Endothelial cell of umbilical vein (primary cell): ENCODE data around the gene IGF2BP1. TPM values are rescaled to one million over a fixed set of nuclear protein-coding genes. Genes with fewer than 3 reads are reported as not detected.
"Not testable (repeated sequence)": the region's sequence is repeated elsewhere in the genome, so short reads cannot be mapped to it uniquely, and the experiment has no call there.

Source experiments
- BruUV-seq: library from RNA; stranded (reverse); fragments of 400-500 nt; replicated peaks from 2 replicates; lab custom pipeline; 2021; lab: Mats Ljungman, UMichigan
- CTCF ChIA-PET: fragments of 300-600, 350-600 bp; sonication (Branson Sonifier 250); formaldehyde crosslinking; loops from one replicate; lab custom pipeline; 2021; ENCODE audit warnings: antibody characterized with exemption, inconsistent platforms; lab: Charles Lee
- POLR2A ChIA-PET: fragments of 300-600, 350-600 bp; sonication (Branson Sonifier 250); formaldehyde crosslinking; loops from one replicate; lab custom pipeline; 2021; ENCODE audit warnings: antibody characterized with exemption, inconsistent platforms; lab: Charles Lee
- DNase-seq: peaks from one replicate; pipeline ENCODE4 v3.0.0-alpha.2; 2011; ENCODE audit warnings: low read depth, low spot score
- FAIRE-seq: peaks from 2 replicates; lab custom pipeline; 2011; peaks lifted over from hg19 to GRCh38; lab: Jason Lieb, UNC
- H2AFZ ChIP-seq: 2 replicates; pipeline ENCODE4 v1.6.0; 2012; ENCODE audit warnings: low read depth, low read length, control low read depth, inconsistent platforms
- H3K27ac ChIP-seq: 2 replicates; pipeline ENCODE4 v1.5.1; 2011; ENCODE audit warnings: low read depth, mild to moderate bottlenecking, control low read depth, low read length, moderate library complexity; ENCODE audit not compliant: insufficient read depth
- H3K27me3 ChIP-seq, 2 experiments: 2 replicates each; pipeline versions ENCODE4 v1.6.0 to v1.6.1; 2011; ENCODE audit warnings: low read length in 2 of 2, mixed read lengths in 1 of 2; ENCODE audit not compliant: control insufficient read depth in 2 of 2, insufficient read depth in 2 of 2
- H3K36me3 ChIP-seq, 2 experiments: 2 replicates in 1 of 2; 3 replicates in 1 of 2; pipeline ENCODE4 v1.5.1; 2011; ENCODE audit warnings: low read length in 2 of 2, mild to moderate bottlenecking in 1 of 2, moderate library complexity in 1 of 2; ENCODE audit not compliant: control insufficient read depth in 2 of 2, insufficient read depth in 2 of 2; ENCODE audit errors: extremely low read depth in 1 of 2
- H3K4me1 ChIP-seq: 3 replicates; pipeline ENCODE4 v1.5.1; 2011; ENCODE audit warnings: mild to moderate bottlenecking, low read length; ENCODE audit not compliant: control insufficient read depth, insufficient read depth; ENCODE audit errors: extremely low read depth
- H3K4me2 ChIP-seq: 2 replicates; pipeline ENCODE4 v1.6.1; 2011; ENCODE audit warnings: low read length, control low read depth, mixed read lengths; ENCODE audit not compliant: insufficient read depth
- H3K4me3 ChIP-seq, 3 experiments: fragments of 200-600 bp in 1 of 3; sonication (generic), shearing (Covaris generic) in 1 of 3; replicated peaks in 1 of 3; 2 replicates each; pipeline ENCODE4 v1.5.1; 2011 to 2016; ENCODE audit warnings: control low read depth in 3 of 3, low read length in 3 of 3, mild to moderate bottlenecking in 2 of 3, inconsistent platforms in 1 of 3, low read depth in 1 of 3, moderate library complexity in 1 of 3; ENCODE audit not compliant: insufficient read depth in 1 of 3
- H3K79me2 ChIP-seq: 2 replicates; pipeline ENCODE4 v1.6.0; 2012; ENCODE audit warnings: low read length, inconsistent platforms; ENCODE audit not compliant: control insufficient read depth, insufficient read depth
- H3K9ac ChIP-seq: replicated peaks from 2 replicates; pipeline ENCODE3; 2011; ENCODE audit warnings: low read length, control low read depth; ENCODE audit not compliant: insufficient read depth; ENCODE audit errors: extremely low read depth
- H3K9me1 ChIP-seq: replicated peaks from 3 replicates; pipeline ENCODE4 v1.6.0; 2011; ENCODE audit warnings: mild to moderate bottlenecking, low read length; ENCODE audit not compliant: control insufficient read depth, insufficient read depth; ENCODE audit errors: extremely low read depth
- H3K9me3 ChIP-seq: replicated peaks from 2 replicates; pipeline ENCODE4 v1.5.1; 2012; ENCODE audit warnings: low read length, inconsistent platforms; ENCODE audit not compliant: control insufficient read depth, insufficient read depth
- H4K20me1 ChIP-seq: replicated peaks from 2 replicates; pipeline ENCODE3; 2011; ENCODE audit warnings: mild to moderate bottlenecking, low read length; ENCODE audit not compliant: control insufficient read depth, insufficient read depth; ENCODE audit errors: extremely low read depth
- CTCF ChIP-seq, 2 donors: IDR thresholded peaks; 1 replicate in 1 of 2; 2 replicates in 1 of 2; pipeline ENCODE4 v1.5.1; 2011; ENCODE audit warnings: low read length in 2 of 2, mild to moderate bottlenecking in 2 of 2, moderate library complexity in 2 of 2, control low read depth in 1 of 2, inconsistent platforms in 1 of 2, low read depth in 1 of 2; ENCODE audit not compliant: insufficient read depth in 1 of 2; ENCODE audit errors: extremely low read depth in 1 of 2
- EZH2 ChIP-seq: IDR thresholded peaks from 2 replicates; pipeline ENCODE4 v1.6.1; 2012; ENCODE audit warnings: borderline replicate concordance, low read depth, mild to moderate bottlenecking, moderate library complexity, low read length, inconsistent platforms; ENCODE audit not compliant: severe bottlenecking
- FOS ChIP-seq: IDR thresholded peaks from 2 replicates; pipeline ENCODE4 v1.6.1; 2011; ENCODE audit warnings: mild to moderate bottlenecking, low read length, moderate library complexity, borderline replicate concordance; ENCODE audit not compliant: insufficient read depth
- GATA2 ChIP-seq: IDR thresholded peaks from 2 replicates; pipeline ENCODE4 v1.7.0; 2011; ENCODE audit warnings: low read depth, mild to moderate bottlenecking, moderate library complexity, mixed read lengths, low read length; ENCODE audit not compliant: insufficient read length, insufficient read depth
- JUN ChIP-seq: IDR thresholded peaks from 2 replicates; pipeline ENCODE4 v1.6.1; 2011; ENCODE audit warnings: borderline replicate concordance, low read depth; ENCODE audit not compliant: insufficient read length, insufficient read depth
- MAX ChIP-seq: IDR thresholded peaks from 2 replicates; pipeline ENCODE4 v1.6.1; 2011; ENCODE audit not compliant: insufficient read depth, insufficient read length
- MYC ChIP-seq: IDR thresholded peaks from one replicate; pipeline ENCODE4 v1.6.1; 2011; ENCODE audit warnings: mild to moderate bottlenecking, low read depth, low read length
- POLR2A ChIP-seq: IDR thresholded peaks from 2 replicates; pipeline ENCODE4 v1.6.1; 2012; ENCODE audit warnings: low read depth, mild to moderate bottlenecking, control low read depth, low read length
- POLR2AphosphoS5 ChIP-seq: IDR thresholded peaks from 2 replicates; pipeline ENCODE4 v1.6.1; 2012; ENCODE audit warnings: low read depth, mild to moderate bottlenecking, control low read depth, low read length, moderate library complexity; ENCODE audit not compliant: insufficient read depth
- dilution Hi-C: fragments of 300-500 bp; cut with MboI; formaldehyde crosslinking; loops from one replicate; pipeline ENCODE4 v1.15.0; 2019; ENCODE audit warnings: low sequenced_read_pairs; ENCODE audit not compliant: extremely low pct_ligation_motif_present
- intact Hi-C: fragments of 100-400 bp; cut with micrococcal nuclease; formaldehyde crosslinking; loops from one replicate; pipeline ENCODE4 v1.10.0; 2022
- polyA plus RNA-seq, 4 experiments: library from polyadenylated mRNA; depleted of rRNA in 3 of 4; stranded (reverse) in 3 of 4; unstranded in 1 of 4; fragments of >200 nt; gene quantifications; 2 replicates each; pipeline versions ENCODE4 v1.2.1 to v1.2.3, GENCODE V29; 2011 to 2012; ENCODE audit warnings: missing spikeins in 1 of 4
- total RNA-seq: library from RNA; stranded (reverse); gene quantifications from 2 replicates; pipeline ENCODE4 v1.2.3, GENCODE V29; 2021

Gene IGF2BP1
- total and polyA plus RNA-seq, 2 donors (not counting 3 experiments of a cell fraction or from before 2014, with no cell fraction given) = 9.5 to 99.5 TPM

- DNase-seq (no peak), FAIRE-seq (no peak)
- Histone ChIP-seq H3K9ac (no peak overlapping the region), H3K9me3 (no peaks in the 10 kb centered on the region), H2AFZ (no peak overlapping the region), H3K79me2 (no peaks in the 10 kb centered on the region), H3K27me3 (peaks cover 0 to 6% of the 10 kb centered on the region in 2 experiments), H3K4me3 (no peak overlapping the region), H3K27ac (no peak overlapping the region), H3K36me3 (no peaks in the 10 kb centered on the region), H3K4me2 (no peak overlapping the region), H3K9me1 (no peaks in the 10 kb centered on the region), H4K20me1 (no peaks in the 10 kb centered on the region), H3K4me1 (peaks cover 4% of the 10 kb centered on the region)
- ChIA-PET POLR2A (no interaction called here), CTCF (no interaction called here)
- dilution Hi-C loops = no loop called here
- TF ChIP-seq EZH2 (no peak), POLR2A (no peak), FOS (no peak), JUN (no peak), MAX (no peak), MYC (no peak), GATA2 (no peak), CTCF (IDR thresholded peaks at IDR 0.05; ENCODE audit: extremely low read depth in 1 of 2, insufficient read depth in 1 of 2, low read depth in 1 of 2, low read length in 2 of 2) (no peak), POLR2AphosphoS5 (no peak)
- no TSS peak for BruUV-seq
- intact Hi-C loops = no loop called here
These were observed 85.0 kb downstream of the IGF2BP1 start for GRCh38 chr17:49082231-49082630.

- H3K9ac ChIP-seq, H2AFZ ChIP-seq, H3K79me2 ChIP-seq, BruUV-seq, POLR2A ChIA-PET, H3K27me3 ChIP-seq, DNase-seq, dilution Hi-C loops, H3K4me1 ChIP-seq, intact Hi-C loops, H3K4me2 ChIP-seq, FAIRE-seq, H3K27ac ChIP-seq, H3K4me3 ChIP-seq, H3K36me3 ChIP-seq, H4K20me1 ChIP-seq, H3K9me1 ChIP-seq, H3K9me3 ChIP-seq: not testable (repeated sequence)
- CTCF ChIA-PET = interaction anchor here (0.6 to 1.7 kb wide), 2 partner anchors 19 to 96 kb away, joined by 3 read pairs; no protein-coding TSS in a partner anchor
These were observed 87.9 kb downstream of the IGF2BP1 start for GRCh38 chr17:49085046-49085445.
